ENCODE data around the gene KIF21B. TPM values are rescaled to one million over a fixed set of nuclear protein-coding genes. Genes with fewer than 3 reads are reported as not detected.

The KIF21B gene
- total and polyA plus RNA-seq, 2 experiments from 2014 or later = 0.18 to 1.3 TPM

GRCh38 chr1:200989337-200989736, 34.2 kb downstream of the KIF21B start:
- no peaks in the 10 kb centered on the region for H3K36me3 ChIP-seq (replicated peaks; ENCODE audit: insufficient read depth, low read depth)
- no peaks in the 10 kb centered on the region for H3K4me1 ChIP-seq (ENCODE audit: insufficient read depth)
- no peak overlapping the region for H3K4me3 ChIP-seq
- no peak overlapping the region for H2AFZ ChIP-seq
- H3K4me2 ChIP-seq = no peak overlapping the region
- H3K79me2 ChIP-seq = no peaks in the 10 kb centered on the region
- H3K9me3 ChIP-seq (ENCODE audit: low read depth) = no peaks in the 10 kb centered on the region
- no peaks in the 10 kb centered on the region for H3K27me3 ChIP-seq
- WGBS (ENCODE audit: low lambda C conversion rate, missing lambda C conversion rate) = 90% methylated on average over 4 of the region's 4 CpGs
- H4K20me1 ChIP-seq (ENCODE audit: insufficient read depth, poor library complexity, severe bottlenecking) = no peaks in the 10 kb centered on the region
- DNase-seq (ENCODE audit: low spot score) = no peak
- no peak overlapping the region for H3K27ac ChIP-seq
- H3K9me2 ChIP-seq (replicated peaks; ENCODE audit: insufficient read depth) = no peaks in the 10 kb centered on the region
- no peak for TF ChIP-seq CTCF (IDR thresholded peaks at IDR 0.05; ENCODE audit: poor library complexity)
- no peak for TF ChIP-seq EZH2 (IDR thresholded peaks at IDR 0.05; ENCODE audit: borderline replicate concordance)
- no peak for TF ChIP-seq EZH2phosphoT487 (IDR thresholded peaks at IDR 0.05; ENCODE audit: low read depth, severe bottlenecking, unreplicated experiment)

DNA sequence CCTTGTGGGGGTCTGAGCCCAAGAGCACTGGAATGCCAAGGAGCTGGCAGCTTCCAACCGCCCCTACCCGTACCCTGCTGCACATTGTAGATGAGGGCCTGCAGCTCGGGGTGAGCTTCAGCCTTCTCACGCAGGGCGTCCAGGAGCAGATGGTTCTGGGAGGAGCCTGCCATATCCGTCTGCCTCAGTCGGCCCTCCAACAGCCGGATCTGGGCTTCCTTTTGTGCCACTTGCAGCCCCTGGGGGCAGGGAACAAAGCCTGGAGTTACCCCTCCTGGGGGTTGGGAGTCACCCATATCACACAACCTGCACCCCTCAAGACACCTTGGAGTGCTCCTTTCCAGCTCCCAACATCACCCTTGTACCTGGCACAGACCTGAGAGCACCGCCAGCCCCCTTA, 34.8 kb downstream of the KIF21B start:
- no peaks in the 10 kb centered on the region for H3K36me3 ChIP-seq (replicated peaks; ENCODE audit: insufficient read depth, low read depth)

DNA sequence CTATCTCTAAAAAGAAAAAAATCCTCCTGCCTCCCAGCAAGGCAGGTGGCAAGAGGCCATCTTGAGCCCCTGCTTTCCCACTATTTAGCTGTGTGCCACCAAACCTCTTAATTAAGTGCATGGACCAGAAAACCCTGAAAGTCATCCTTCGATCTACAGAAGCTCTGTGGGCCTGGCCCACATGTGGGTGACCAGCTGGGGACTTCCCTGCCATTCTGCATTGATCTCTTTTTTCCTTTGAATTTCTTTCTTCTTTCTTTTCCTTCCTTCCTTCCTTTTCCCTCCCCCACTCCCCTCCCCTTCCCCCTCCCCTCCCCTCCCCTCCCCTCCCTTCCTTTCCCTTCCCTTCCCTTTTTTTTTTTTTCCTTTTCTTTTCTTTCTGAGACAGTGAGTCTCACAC, 38.0 kb downstream of the KIF21B start:
- H3K36me3 ChIP-seq (replicated peaks; ENCODE audit: insufficient read depth, low read depth) = no peaks in the 10 kb centered on the region
- no peaks in the 10 kb centered on the region for H4K20me1 ChIP-seq (ENCODE audit: insufficient read depth, poor library complexity, severe bottlenecking)
- H3K9me3 ChIP-seq (ENCODE audit: low read depth) = no peaks in the 10 kb centered on the region
- H3K4me2 ChIP-seq = no peak overlapping the region
- H3K4me1 ChIP-seq (ENCODE audit: insufficient read depth) = no peaks in the 10 kb centered on the region
- no peak for TF ChIP-seq CTCF (IDR thresholded peaks at IDR 0.05; ENCODE audit: poor library complexity)
- no peak for TF ChIP-seq EZH2phosphoT487 (IDR thresholded peaks at IDR 0.05; ENCODE audit: low read depth, severe bottlenecking, unreplicated experiment)
- no peak for TF ChIP-seq EZH2 (IDR thresholded peaks at IDR 0.05; ENCODE audit: borderline replicate concordance)
- WGBS (ENCODE audit: low lambda C conversion rate, missing lambda C conversion rate) = 89% methylated on average over 1 of the region's 1 CpG
- H3K27ac ChIP-seq = no peak overlapping the region
- no peak overlapping the region for H2AFZ ChIP-seq
- DNase-seq (ENCODE audit: low spot score) = no peak
- H3K27me3 ChIP-seq = no peaks in the 10 kb centered on the region
- H3K9me2 ChIP-seq (replicated peaks; ENCODE audit: insufficient read depth) = no peaks in the 10 kb centered on the region
- no peak overlapping the region for H3K4me3 ChIP-seq
- no peaks in the 10 kb centered on the region for H3K79me2 ChIP-seq

More for the DNA sequence above, 34.8 kb downstream of the KIF21B start:
- WGBS (ENCODE audit: low lambda C conversion rate, missing lambda C conversion rate) = 90% methylated on average over 9 of the region's 9 CpGs
- Histone ChIP-seq H4K20me1 (ENCODE audit: insufficient read depth, poor library complexity, severe bottlenecking) (no peaks in the 10 kb centered on the region), H2AFZ (no peak overlapping the region), H3K27me3 (no peaks in the 10 kb centered on the region), H3K79me2 (no peaks in the 10 kb centered on the region), H3K4me1 (ENCODE audit: insufficient read depth) (no peaks in the 10 kb centered on the region), H3K9me2 (replicated peaks; ENCODE audit: insufficient read depth) (no peaks in the 10 kb centered on the region), H3K27ac (no peak overlapping the region), H3K4me3 (no peak overlapping the region), H3K4me2 (no peak overlapping the region), H3K9me3 (ENCODE audit: low read depth) (no peaks in the 10 kb centered on the region)
- DNase-seq (ENCODE audit: low spot score) = no peak
- TF ChIP-seq EZH2 (IDR thresholded peaks at IDR 0.05; ENCODE audit: borderline replicate concordance) (no peak), EZH2phosphoT487 (IDR thresholded peaks at IDR 0.05; ENCODE audit: low read depth, severe bottlenecking, unreplicated experiment) (no peak), CTCF (IDR thresholded peaks at IDR 0.05; ENCODE audit: poor library complexity) (no peak)
